ENCODE data around the gene FBN1.

GRCh38 chr15:48394970-48395369 is 250.5 kb downstream of the FBN1 start:
- TF ChIP-seq POLR2AphosphoS5 (IDR thresholded peaks at IDR 0.05; ENCODE audit: borderline replicate concordance, low read depth, low read length) (no peak), EZH2 (IDR thresholded peaks at IDR 0.05) (no peak)
